ENCODE data around the gene JUNB.
"Not testable (repeated sequence)": the region's sequence is repeated elsewhere in the genome, so short reads cannot be mapped to it uniquely, and the experiment has no call there.

Gene JUNB

DNA sequence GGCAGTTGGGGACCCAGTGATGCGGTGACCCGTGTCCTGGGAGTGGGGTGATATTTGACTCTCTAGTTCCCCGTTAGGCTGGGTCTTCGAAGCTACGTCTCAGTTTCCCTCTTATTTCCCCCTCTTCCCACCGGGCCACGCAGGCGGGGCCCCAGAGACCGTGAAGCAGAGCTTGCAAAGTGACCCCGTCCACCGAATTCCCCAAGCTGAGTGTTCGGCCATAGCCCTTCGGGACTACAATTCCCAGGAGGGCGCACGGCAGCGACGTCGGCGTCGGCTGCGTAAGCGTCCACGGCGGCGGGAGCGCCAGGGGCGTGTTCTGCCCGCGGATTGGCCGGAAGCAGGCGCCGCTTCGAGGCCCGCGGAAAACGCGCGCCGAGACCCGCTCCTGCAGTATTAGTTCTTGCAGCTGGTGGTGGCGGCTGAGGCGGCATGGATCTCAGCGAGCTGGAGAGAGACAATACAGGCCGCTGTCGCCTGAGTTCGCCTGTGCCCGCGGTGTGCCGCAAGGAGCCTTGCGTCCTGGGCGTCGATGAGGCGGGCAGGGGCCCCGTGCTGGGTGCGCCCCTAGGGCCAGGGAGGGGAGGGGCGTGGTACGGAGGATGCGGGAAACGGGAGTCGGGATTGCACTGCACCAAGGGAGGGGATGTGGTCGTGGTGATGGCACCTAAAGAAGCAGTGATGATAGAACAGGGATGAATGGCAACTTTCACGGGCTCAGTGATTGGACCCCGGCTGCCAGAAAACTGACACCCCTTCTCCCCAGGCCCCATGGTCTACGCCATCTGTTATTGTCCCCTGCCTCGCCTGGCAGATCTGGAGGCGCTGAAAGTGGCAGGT, 15.2 kb downstream of the JUNB start, which contains the start of gene RNASEH2A:
RNASEH2A (plus strand) TSS at position 343 of the 840 bp plus-strand sequence; CDS start at position 433, 90 bp downstream.
- no peak for DNase-seq (ENCODE audit: extremely low read depth, low read depth)
- TF ChIP-seq, protein P1, sequence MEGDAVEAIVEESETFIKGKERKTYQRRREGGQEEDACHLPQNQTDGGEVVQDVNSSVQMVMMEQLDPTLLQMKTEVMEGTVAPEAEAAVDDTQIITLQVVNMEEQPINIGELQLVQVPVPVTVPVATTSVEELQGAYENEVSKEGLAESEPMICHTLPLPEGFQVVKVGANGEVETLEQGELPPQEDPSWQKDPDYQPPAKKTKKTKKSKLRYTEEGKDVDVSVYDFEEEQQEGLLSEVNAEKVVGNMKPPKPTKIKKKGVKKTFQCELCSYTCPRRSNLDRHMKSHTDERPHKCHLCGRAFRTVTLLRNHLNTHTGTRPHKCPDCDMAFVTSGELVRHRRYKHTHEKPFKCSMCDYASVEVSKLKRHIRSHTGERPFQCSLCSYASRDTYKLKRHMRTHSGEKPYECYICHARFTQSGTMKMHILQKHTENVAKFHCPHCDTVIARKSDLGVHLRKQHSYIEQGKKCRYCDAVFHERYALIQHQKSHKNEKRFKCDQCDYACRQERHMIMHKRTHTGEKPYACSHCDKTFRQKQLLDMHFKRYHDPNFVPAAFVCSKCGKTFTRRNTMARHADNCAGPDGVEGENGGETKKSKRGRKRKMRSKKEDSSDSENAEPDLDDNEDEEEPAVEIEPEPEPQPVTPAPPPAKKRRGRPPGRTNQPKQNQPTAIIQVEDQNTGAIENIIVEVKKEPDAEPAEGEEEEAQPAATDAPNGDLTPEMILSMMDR (IDR thresholded peaks at IDR 0.05; ENCODE audit: low read depth, low read length, missing control alignments): no peak

DNA sequence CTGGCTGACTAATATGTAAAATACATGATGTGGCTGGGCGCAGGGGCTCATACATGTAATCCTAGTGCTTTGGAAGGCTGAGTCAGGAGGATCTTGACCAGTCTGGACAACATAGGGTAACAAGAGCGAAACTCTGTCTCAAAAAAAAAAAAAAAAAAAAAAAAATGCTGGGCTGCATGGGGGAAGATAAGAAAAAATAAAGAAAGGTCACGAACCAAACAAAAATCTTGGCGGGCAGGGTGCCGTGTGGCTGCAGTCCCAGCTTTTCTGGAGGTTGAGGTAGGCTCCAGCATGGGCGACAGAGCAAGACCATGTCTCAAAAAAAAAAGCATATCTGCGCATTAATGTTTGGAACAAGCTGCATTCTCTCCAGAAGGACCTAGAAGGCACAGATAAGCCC, 23.8 kb downstream of the JUNB start:
- no peak overlapping the region for H3K4me3 ChIP-seq (replicated peaks; ENCODE audit: low read depth, low read length)
- DNase-seq (ENCODE audit: extremely low read depth, low read depth): no peak
- TF ChIP-seq, protein P1 (IDR thresholded peaks at IDR 0.05; ENCODE audit: low read depth, low read length, missing control alignments): no peak

More for the DNA sequence above, 15.2 kb downstream of the JUNB start, which contains the start of gene RNASEH2A:
- peak within 1 kb of the TSS; percentile 72 for H3K4me3 ChIP-seq (replicated peaks; ENCODE audit: low read depth, low read length)

DNA sequence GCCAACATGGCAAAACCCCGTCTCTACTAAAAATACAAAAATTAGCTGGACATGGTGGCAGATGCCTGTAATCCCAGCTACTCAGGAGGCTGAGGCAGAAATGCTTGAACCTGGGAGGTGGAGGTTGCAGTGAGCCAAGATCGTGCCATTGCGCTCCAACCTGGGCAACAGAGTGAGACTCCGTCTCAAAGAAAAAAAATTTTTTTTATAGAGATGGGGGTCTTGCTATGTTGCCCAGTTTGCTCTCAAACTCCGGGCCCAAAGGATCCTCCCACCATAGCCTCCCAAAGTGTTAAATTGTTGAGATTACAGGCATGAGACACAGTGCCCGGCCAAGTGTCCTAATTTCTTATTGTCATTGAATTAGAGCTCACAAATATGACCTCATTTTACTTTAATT, 25.9 kb downstream of the JUNB start:
- not testable (repeated sequence) for DNase-seq (ENCODE audit: extremely low read depth, low read depth); H3K4me3 ChIP-seq (replicated peaks; ENCODE audit: low read depth, low read length)

GRCh38 chr19:12817810-12818209, 26.5 kb downstream of the JUNB start:
- DNase-seq (ENCODE audit: extremely low read depth, low read depth); H3K4me3 ChIP-seq (replicated peaks; ENCODE audit: low read depth, low read length): not testable (repeated sequence)

DNA sequence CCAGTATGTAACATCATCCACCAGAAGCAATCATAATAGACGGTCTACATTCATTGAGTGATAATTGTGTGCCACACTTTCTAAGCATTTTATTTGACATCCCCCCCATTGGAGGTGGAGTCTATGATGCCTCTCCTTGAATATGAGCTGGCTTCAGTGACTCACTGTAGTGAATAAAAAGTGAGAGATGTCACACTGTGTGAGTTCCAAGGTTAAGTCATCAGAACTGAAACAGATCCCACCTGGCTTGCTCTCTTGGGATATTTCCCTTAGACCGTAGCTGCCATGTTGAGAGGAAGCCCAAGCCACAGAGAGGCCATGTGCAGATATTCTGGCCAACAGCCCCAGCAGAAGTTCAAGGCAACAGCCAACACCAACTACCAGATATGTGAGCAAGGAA, 30.5 kb downstream of the JUNB start:
- no peak overlapping the region for H3K4me3 ChIP-seq (replicated peaks; ENCODE audit: low read depth, low read length)
- DNase-seq (ENCODE audit: extremely low read depth, low read depth): no peak
- TF ChIP-seq, protein P1 (IDR thresholded peaks at IDR 0.05; ENCODE audit: low read depth, low read length, missing control alignments): no peak

DNA sequence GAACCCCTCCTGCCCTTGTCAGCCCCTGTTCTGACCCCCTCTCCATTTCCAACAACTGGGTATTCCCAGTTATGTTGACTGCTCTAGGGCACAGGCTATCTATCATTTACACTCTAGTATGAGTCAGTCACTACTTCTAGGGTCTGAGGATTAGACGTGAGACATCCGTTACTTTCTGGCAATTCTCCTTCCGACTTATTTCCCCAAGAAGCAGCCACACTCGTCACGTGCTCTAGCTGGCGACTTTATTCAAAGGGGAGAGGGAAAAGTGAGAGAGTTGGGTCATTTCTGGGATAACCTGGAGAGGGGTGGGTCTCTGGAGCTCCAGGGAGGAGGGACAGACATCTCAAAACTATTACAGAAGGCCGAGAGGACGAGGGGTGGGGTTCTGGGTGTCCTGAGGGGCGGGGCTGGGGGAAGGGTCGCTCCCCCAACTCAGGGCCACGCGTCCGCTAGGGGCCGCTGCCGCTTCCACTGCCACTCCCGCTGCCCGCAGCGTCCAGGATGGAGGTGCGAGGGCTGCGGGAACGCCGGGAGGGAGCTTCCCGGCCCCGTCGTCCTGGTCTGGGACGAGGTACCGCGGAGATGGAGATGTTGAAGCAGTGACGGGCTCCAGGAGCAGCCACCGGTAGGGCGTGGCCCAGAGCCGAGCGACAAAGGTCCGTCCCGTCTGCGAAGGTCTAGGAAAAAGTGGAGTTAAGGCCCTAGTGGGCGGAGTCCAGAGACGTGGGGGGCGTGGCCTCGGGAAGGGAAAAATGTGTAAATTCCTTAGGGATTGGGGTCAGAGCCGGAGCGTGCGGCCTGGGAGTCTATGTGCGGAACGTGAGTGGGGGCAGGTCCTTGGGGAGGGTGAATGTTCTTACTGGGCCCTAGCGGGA, 34.2 kb downstream of the JUNB start:
- TF ChIP-seq, protein P1 (IDR thresholded peaks at IDR 0.05; ENCODE audit: low read depth, low read length, missing control alignments): peak; percentile 46
- H3K4me3 ChIP-seq (replicated peaks; ENCODE audit: low read depth, low read length): no peak overlapping the region
- no peak for DNase-seq (ENCODE audit: extremely low read depth, low read depth)

GRCh38 chr19:12828494-12828893, 37.2 kb downstream of the JUNB start:
- no peak for DNase-seq (ENCODE audit: extremely low read depth, low read depth)
- TF ChIP-seq, protein P1 (IDR thresholded peaks at IDR 0.05; ENCODE audit: low read depth, low read length, missing control alignments): no peak
- H3K4me3 ChIP-seq (replicated peaks; ENCODE audit: low read depth, low read length): no peak overlapping the region

All from HFF-Myc (cell line).